Effector CD4-positive, alpha-beta T cell (primary cell): ENCODE results near the gene RAD51B.
"Not testable (repeated sequence)": the region's sequence is repeated elsewhere in the genome, so short reads cannot be mapped to it uniquely, and the experiment has no call there.

Experiments used
- DNase-seq: peaks from one replicate; pipeline ENCODE4 v3.0.0-alpha.2; 2020
- total RNA-seq: gene quantifications from one replicate; lab custom pipeline; 2026; lab: John Stamatoyannopoulos, UW

Gene RAD51B
- 16.3 reads per million, percentile 42 among the genes with 10 or more reads in this experiment for total RNA-seq

GRCh38 chr14:67819563-67820421 is at the start of gene RAD51B:
Gene RAD51B, plus strand, starts transcription at chr14:67819779.
- peak; percentile 85 for DNase-seq

- no peak for DNase-seq
Observed at GRCh38 chr14:67773844-67774377, 45.7 kb upstream of the RAD51B start.

- DNase-seq: no peak
Observed at GRCh38 chr14:67776653-67777322, 42.8 kb upstream of the RAD51B start.

- no peak for DNase-seq
Observed at GRCh38 chr14:67778792-67779191, 40.8 kb upstream of the RAD51B start.

- DNase-seq: no peak
Observed at GRCh38 chr14:67782090-67782489, 37.5 kb upstream of the RAD51B start.

- no peak for DNase-seq
Observed at GRCh38 chr14:67784244-67784823, 35.2 kb upstream of the RAD51B start.

GRCh38 chr14:67785270-67786109 is 34.1 kb upstream of the RAD51B start:
- no peak for DNase-seq

GRCh38 chr14:67787673-67788072 is 31.9 kb upstream of the RAD51B start:
- DNase-seq: no peak

GRCh38 chr14:67798731-67799130 is 20.8 kb upstream of the RAD51B start:
- DNase-seq: no peak

GRCh38 chr14:67800743-67801142 is 18.8 kb upstream of the RAD51B start:
- no peak for DNase-seq

GRCh38 chr14:67806246-67806645 is 13.3 kb upstream of the RAD51B start:
- no peak for DNase-seq

GRCh38 chr14:67814821-67815220 is 4.8 kb upstream of the RAD51B start:
- no peak for DNase-seq

- DNase-seq: no peak
Observed at GRCh38 chr14:67815573-67816225, 3.9 kb upstream of the RAD51B start.

- peak; percentile 91 for DNase-seq
Observed at GRCh38 chr14:67816326-67817002, 3.1 kb upstream of the RAD51B start, which contains the start of gene ZFYVE26. Gene ZFYVE26, minus strand, starts transcription at chr14:67816590. Its CDS starts 627 bp downstream, at chr14:67815963.

GRCh38 chr14:67817750-67818438 is 1.7 kb upstream of the RAD51B start:
- DNase-seq: no peak

GRCh38 chr14:67818476-67818875 is 1.1 kb upstream of the RAD51B start:
- not testable (repeated sequence) for DNase-seq

GRCh38 chr14:67820428-67820971 is 921 bp downstream of the RAD51B start:
- DNase-seq: no peak

- no peak for DNase-seq
Observed at GRCh38 chr14:67821121-67821520, 1.5 kb downstream of the RAD51B start.

- no peak for DNase-seq
Observed at GRCh38 chr14:67831113-67831512, 11.5 kb downstream of the RAD51B start.

GRCh38 chr14:67833403-67833802 is 13.8 kb downstream of the RAD51B start:
- no peak for DNase-seq
